Stimulated activated CD4-positive, alpha-beta T cell treated with anti-CD3 and anti-CD28 coated beads, TNF-alpha, amount 100 ng/mL, for 24 hours (primary cell): ENCODE results near the gene GPR39.

Source experiments
- DNase-seq, 3 experiments: peaks; one replicate each; pipeline ENCODE4 v3.0.0-alpha.2; 2020; ENCODE audit warnings: low read depth in 3 of 3

GPR39 gene

DNA sequence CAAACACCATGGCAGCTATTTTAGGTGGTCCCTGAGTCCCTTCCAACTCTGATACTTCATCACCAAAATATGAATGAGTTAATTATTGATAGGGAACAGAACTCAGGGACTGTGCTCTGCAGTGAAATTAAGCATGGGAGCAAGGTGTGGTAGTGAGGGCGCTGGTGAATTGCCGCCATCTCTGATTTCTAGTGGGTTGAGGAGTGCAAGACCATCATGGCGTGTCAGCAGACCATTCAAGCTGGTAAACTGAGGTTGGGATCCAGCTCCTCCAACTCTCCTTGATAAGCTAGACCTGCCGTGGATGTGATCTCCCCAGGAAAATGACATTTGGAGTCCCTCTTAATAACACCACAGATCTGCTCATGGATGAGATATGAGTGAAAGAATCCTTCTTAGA, 183.0 kb downstream of the GPR39 start:
- DNase-seq = no peak

- DNase-seq = no peak
Observed at GRCh38 chr2:132604561-132604960, 188.0 kb downstream of the GPR39 start.

DNA sequence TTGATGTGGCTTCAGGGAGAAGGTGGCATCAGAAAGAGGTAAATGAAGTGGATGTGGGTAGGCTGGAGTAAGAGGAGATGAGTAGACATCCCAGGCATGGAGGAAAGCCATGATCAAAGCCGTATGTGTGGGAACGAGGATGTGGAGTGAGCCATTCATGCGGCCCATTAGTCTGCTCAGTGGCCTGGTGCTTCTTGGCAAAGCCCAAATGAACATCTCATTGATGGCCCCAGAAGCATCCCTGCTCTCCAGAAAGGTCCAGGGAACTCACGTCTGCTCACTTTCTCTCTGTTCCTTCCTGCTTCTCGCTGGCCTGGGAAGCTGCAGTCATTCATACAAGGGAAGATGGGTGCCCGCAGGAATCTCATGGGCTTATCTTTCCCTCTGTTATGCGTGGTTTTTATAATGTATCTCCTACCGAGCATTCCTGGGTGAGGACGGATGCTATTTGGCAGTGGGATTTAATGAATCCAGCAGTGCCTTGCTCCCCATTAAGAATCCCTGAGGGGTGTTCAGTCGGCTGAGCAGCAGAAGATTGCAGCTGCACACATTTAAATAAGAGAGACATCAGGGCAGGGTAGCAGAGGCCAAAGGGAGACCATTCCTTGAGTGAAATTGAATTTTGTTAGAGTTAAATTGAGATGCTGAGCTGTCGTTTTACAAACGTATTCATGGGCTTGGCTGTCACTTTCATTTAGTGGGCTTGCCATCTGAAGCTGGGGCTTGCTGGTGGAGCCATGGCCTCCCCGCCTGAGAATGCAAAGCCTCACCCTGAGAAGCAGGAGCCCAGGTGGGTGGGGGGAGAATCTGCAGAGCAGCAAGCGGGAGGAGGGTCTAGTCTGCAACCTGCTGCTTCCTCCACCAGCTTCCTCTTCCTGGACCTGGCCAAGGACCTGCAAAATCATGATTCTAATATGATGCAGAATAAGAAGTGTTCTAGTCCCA, 188.9 kb downstream of the GPR39 start:
- no peak for DNase-seq

GRCh38 chr2:132606649-132607048, 190.0 kb downstream of the GPR39 start:
- DNase-seq = no peak

DNA sequence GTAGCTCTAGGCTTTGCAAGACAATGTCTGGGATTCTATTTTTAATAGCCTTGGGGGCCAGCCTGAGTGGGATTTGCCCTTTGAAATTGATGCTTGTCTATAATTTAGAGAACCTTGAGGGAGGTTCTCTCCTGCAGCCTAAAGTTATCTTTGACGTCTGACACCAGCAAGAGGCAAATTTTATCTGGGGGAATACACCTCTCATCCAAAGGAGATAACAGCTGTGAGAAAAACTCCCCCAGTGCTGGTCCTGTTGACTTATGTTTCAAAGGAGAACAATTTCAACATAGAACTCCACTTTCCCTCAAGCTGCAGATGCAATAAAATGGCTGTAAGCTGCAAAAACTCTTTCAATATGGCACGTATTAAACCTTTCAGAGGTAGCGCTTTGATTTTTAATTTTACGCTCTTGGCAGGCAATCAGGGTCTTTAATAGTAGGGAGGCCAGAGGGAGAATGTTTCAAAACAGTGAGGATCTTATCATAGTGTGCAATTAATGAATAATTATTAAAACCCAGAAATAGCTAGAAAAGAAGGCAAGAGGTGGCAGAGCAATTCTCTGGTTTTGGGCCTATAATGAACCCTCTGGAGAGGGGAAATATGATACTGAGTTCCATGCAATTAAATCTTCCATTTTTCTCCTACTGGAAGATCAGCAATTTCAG, 191.0 kb downstream of the GPR39 start:
- DNase-seq = no peak

GRCh38 chr2:132608311-132608710, 191.7 kb downstream of the GPR39 start:
- DNase-seq = no peak

GRCh38 chr2:132609101-132609890, 192.7 kb downstream of the GPR39 start:
- no peak for DNase-seq

DNA sequence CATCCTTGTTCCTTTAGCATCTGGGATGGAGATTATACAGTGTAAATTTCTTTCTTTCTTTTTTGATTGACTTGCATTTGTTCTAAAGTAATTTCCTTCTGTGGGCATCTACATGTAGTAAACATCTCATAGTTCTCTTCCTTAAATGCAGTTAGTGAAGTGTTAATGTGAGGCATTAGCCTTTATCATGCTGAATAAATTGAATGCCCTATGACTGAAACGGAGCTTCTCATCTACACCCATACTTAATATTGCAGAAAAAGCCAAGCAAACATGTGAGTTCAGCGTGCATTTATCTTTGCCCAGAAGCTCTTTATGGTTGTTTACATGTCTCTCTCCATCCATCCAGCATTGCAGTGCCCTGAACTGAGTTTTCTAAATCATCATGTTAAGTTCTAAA, 195.1 kb downstream of the GPR39 start:
- DNase-seq = no peak

DNA sequence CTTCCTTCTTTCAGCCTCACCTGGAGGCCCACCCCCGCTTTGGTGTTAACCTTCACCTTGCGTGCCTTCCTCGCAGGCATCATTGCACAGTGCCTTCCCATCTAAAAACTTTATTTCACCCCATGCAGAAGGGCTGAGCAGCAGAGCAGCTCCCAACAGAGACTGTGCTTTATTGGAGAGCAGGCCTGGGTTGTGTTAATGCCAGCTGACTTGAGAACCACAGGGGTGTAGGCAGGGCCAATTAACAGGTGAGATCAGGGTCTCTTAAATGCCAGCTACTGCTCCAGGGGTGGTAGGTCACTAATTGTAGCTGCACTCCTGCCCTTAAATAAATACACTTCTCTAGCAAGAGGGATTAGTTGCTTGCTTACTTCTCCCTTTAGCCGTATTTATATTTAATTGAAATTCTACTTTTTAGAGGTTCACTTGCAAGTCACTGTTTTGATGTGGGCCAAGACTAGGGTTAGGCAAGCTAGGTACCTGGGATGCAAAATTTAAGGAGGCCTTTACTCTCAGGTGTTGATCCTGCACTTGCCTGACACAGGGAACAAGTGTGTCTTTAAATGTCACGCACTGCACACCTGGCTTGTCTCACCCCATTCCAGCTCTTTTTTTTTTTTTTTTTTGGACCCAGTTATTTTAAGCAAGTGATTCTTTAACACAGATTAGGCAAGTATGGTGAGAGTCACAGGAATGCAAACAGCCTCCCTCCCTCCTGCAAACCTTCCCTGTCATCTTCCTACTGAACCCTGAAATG, 198.9 kb downstream of the GPR39 start:
- DNase-seq = no peak

- no peak for DNase-seq
Observed at GRCh38 chr2:132617989-132618388, 201.4 kb downstream of the GPR39 start.

DNA sequence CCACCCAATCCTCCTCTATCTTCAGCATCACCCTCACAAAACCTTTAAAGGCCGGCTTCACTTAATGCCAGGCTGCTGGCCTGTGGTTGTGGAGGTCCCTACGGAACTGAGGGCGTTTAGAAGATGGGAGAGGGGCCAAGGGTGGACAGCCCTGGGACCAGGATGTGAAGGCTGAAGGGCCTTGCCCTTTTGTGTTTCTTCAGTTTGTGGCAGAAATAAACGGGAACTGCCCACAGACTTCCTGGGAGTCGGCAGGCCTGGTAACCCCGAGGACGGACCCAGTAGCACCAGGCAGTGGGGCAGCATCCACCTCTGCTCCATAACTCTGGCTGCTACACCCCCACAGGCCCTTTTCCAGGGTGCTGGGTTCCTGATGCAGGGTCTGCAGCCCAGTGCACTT, 202.1 kb downstream of the GPR39 start:
- DNase-seq = no peak

DNA sequence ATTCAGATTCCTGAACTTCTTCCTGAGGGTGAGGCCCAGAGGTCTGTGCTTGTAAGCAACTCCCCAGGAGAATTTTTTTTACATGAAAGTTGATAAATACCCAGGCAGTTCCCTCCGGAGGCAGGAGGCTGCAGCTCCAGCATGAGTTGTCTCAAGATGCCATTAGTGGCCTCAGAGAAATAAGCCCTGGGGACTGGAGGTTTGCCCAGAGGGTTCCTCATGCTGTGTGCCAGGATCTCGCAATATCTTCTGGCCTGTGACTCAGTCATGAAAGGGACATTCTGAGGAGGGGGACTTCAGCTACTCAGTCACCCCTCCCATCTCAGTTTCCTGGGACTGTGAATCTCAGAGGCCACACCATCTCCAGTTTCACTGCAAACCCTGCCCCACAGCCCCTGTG, 203.5 kb downstream of the GPR39 start:
- DNase-seq = no peak

DNA sequence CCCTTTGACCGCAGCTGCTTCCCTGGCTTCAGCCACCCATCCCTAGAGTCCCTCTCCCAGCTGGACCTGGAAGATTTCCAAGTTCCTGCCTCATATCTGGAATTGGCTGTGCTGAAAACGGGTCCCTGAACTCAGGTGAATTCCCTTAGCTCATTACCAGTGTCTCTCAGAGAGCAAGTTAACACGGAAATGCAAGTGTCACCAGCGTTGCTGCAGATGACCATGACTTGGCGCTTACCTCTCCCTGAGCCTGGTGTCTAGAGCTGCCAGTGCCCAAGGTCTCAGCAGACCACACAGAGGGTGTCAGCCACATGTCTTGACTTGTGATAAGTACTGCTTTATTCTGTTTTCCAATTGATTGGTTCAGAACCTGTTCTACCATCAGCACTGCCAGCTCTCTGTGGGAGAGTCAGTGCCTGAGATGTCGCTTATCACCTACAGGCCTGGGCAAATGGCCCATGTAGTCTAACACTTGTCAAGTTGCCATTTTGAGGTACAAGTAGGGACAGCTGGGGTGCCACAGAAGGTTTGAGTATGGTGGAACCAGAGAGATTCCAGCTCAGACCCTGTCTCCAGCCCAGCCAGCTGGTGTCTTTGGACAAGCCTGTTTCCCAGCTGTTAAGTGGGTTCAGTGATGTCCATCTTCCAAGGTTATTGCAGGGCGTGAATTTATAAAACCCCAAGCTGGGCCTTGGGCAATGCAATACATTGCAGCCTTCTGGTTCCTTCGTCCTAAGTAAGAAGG, 204.7 kb downstream of the GPR39 start:
- no peak for DNase-seq

DNA sequence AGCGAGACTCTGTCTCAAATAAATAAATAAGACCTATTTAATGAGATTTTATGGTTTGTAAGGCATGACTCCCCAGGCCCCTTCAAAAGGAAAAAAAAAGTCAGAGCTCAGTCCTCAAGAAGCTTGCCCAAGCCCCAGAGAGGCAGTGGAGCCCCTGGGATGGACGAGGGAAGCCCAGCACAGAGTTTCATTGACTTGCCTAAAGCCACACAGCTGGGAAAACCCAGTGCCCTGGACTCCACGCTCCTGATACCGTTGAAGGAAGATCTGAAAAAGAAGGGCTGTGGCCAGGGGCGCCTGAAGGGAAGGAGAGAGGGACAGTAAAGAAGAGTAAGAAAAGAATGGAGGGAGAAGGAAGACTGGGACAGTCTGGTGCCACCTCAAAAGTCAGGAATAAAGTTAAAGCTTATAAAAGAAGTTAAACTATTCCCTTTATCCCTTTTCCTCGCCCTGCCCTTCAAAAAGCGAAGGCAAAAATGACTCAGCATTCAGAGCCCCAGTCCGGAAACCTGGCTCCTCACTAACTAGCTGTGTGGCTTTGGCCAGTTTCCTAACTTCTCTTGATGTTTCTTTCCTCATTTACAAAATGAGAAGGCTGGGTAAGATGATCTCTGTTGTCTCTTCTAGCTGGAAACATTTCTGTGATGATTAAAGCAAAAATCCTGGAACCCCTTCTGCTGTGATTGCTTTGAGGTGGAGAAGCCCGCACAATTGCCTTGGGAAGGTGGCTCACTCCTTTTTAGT, 206.7 kb downstream of the GPR39 start:
- no peak for DNase-seq

DNA sequence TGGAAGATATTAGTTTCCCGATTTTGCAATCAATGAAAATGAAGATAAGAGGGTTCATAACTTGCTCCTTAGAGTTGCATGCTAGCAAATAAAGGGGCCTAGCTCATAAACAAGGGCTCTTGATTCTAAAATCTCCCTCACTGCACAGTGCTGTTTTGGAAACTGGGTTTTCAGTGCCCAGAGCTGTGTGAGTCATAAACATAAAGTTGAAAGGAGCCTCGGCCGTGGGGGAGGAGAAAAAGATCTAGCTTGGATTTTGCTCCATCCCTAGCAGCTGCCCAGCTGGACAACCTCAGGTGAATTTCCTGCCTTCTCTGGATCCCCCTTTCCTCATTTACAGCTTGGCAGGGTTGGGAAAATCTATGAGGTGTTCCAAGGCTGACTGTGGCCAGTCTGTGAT, 210.9 kb downstream of the GPR39 start:
- DNase-seq = no peak

DNA sequence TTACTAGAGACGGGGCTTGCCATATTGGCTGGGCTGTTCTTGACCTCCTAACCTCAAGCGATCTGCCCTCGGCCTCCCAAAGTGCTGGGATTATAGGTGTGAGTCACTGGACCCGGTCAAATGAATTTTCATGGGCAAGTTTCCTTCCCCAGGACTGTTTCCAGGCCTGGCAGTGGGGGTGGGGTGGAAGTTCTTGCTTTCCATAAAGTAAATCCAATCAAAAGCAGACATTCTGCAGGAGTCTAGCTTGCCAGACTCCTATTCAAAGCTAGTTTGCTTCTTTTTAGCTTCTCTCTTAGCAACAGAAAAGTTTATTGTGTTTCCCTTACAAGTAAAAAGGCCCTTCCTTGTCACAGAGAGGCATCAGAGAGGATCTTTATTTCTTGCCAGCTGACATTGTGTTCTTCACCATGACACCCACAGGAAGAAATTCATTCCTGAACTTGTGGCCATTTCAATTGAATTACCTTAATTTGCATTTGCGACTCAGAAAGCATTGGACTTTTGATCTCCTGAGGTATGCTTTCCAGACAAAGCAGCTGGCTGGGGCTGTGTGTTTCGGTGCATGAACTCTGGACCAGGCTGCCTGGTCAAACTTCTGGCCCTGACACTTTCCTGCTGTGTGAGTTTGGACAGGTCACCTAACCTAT, 215.5 kb downstream of the GPR39 start:
- no peak for DNase-seq

DNA sequence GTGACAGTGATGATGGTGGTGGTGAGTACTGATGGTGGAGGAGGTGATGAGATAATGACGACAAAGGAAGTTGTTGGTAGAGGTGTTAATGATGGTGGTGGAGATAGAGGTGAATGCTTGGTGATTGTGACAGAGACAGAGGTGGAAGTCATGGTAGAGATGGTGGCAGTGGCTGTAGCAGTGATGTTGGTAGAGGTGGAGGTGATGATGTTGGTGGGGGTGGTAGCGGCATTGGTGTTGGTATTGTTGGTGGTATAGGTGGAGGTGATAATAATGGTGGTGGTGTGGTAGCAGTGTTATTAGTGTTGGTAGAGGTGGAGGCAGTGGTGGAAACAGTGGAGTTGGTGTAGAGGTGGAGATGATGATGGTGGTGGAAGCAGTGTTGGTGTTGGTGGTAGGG, 217.0 kb downstream of the GPR39 start:
- DNase-seq = no peak

DNA sequence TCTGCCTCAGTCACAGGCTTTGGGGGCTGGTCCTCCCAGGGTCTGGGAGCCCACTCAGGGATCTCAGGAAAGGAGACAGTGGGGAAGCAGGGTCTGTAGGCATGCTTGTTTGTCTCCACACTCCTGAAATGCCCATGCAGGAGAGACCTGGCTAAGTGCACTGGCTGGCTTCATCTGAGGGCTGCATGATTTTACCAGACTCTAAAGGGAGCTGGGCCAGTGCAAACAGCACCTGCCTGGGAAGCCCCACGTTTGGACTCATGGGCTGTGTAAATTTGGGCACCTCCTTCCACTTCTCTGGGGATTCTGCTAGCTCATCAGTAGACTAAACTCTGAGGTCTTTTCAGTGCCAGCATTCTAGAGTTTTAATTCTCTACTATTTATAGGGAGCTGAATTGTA, 219.7 kb downstream of the GPR39 start:
- DNase-seq = no peak

DNA sequence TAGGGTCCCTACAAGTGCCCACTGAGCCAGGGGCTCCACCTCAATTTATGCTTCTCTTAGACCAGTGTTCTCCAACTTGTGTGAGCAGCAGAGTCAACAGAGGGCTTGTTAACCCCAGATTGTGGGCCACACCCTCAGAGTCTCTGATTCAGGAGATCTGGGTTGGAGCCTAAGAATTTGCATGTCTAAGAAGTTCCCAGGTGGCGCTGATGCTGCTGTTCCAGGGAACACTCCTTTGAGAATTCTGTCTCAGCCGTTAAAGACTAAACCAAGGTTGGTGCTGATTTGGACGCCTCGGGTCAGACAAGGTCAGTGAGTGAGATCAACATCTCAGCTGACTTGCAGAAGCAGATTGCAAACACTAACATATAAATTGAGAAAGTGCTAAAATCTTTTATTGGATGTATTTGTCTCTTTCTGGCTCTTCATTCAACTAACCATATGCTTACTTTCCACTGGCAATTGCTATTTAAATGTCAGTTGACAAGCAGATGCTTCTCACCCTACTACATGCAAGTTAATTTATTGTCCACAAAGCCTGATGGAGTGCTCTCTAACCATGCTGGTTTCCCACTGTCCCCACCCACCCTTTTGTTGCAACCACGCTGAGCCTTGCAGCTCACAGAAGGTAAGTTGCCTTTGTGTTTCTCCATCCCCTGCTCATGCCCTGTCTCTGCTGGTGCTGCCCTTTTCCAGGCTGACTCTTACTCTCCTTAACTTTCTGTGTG, 221.9 kb downstream of the GPR39 start:
- DNase-seq = no peak
